HFF-Myc (cell line): Measurements from ENCODE around the gene GARS1.

ENCODE experiments used
- DNase-seq: peaks from one replicate; pipeline ENCODE4 v3.0.0-alpha.2; 2011; ENCODE audit warnings: low read depth; ENCODE audit errors: extremely low read depth
- H3K4me3 ChIP-seq: replicated peaks from 2 replicates; pipeline ENCODE4 v1.5.1; 2011; ENCODE audit warnings: low read depth, mild to moderate bottlenecking, control low read depth, low read length
- TF ChIP-seq, protein P1 (sequence below): IDR thresholded peaks from 2 replicates; pipeline ENCODE4 v1.5.1; 2012; ENCODE audit warnings: mild to moderate bottlenecking, low read depth, low read length, control low read depth; ENCODE audit errors: missing control alignments

GARS1 gene

DNA sequence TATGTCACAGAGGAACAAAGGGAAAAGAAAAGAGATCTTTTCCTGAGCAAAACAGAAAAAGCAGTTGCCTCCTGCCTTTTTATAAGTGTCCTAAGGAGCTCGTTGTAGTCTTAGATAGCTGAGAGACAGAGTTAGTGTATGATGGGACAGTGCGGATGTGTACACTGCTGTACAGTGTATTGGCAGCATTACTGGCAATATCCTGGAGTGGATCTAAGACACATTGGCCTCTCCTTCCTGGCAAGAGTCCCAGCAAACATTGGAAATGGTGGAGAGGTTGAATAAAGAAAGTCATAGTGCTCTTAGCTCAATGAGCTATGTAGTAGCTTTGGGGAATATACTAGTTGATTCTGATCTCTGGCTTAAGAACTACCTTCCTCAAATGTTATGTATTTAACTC, 22.7 kb downstream of the GARS1 start:
- H3K4me3 ChIP-seq = no peak overlapping the region
- DNase-seq = no peak
- TF ChIP-seq, protein P1, sequence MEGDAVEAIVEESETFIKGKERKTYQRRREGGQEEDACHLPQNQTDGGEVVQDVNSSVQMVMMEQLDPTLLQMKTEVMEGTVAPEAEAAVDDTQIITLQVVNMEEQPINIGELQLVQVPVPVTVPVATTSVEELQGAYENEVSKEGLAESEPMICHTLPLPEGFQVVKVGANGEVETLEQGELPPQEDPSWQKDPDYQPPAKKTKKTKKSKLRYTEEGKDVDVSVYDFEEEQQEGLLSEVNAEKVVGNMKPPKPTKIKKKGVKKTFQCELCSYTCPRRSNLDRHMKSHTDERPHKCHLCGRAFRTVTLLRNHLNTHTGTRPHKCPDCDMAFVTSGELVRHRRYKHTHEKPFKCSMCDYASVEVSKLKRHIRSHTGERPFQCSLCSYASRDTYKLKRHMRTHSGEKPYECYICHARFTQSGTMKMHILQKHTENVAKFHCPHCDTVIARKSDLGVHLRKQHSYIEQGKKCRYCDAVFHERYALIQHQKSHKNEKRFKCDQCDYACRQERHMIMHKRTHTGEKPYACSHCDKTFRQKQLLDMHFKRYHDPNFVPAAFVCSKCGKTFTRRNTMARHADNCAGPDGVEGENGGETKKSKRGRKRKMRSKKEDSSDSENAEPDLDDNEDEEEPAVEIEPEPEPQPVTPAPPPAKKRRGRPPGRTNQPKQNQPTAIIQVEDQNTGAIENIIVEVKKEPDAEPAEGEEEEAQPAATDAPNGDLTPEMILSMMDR = no peak

DNA sequence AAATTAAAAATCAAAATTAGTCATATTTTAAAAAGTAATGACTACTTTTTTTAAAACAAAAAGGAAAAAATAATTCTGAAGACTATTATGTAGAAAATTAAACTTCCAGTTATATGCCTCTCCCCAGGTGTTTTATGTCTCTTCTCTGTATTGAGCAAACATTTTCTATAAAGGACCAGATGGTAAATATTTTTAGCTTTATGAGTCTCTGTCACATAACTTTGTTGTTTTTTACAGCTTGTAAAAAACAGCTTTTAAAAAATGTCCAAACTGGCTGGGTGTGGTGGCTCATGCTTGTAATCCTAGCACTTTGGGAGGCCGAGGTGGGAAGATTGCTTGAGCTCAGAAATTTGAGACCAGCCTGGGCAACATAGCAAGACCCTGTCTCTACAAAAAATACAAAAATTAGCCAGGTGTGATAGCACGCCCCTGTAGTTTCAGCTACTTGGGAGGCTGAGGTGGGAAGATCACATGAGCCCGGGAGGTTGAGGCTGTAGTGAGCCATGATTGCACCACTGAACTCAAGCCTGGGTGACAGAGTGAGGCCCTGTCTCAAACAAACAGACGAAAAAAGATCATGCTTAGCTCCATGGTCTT, 23.5 kb downstream of the GARS1 start:
- H3K4me3 ChIP-seq = no peak overlapping the region
- TF ChIP-seq, protein P1 = no peak
- DNase-seq = no peak

DNA sequence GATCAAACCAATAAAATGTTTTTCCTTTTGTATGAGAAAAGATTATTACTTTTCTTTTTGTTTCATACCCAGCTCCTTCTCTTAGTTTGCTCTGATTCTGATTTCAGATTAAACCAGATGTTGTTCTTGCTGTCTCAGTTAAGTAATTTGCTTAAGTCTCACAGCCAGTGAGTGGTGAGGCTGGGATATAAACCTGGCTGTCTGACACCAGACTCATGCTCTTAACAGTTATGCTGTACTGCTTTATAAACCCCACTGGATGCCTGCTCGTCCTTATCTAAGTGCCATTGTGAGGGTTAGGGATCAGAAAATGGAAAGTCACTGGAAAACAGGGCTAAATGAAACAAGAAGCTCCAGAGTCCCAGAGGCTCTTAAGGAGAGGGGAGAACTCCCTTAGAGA, 24.3 kb downstream of the GARS1 start:
- H3K4me3 ChIP-seq = no peak overlapping the region
- TF ChIP-seq, protein P1 = no peak
- no peak for DNase-seq

DNA sequence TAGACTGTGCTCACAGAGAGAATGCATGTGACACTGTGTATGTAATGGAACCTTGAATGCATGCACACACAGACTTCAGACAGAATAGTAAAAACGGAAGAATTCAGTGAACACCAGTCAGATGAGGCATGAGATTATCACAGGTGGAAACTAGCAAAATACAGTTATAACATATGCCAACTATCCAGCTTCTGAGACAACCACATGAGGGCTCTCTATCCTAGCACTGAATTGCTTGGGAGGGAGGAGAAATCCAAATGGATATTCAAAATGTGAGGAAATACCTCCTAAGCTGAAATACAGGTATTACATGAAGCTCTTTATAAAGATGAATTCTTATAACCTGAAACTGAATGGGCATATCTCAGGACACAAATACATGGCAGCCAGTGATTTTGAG, 30.6 kb downstream of the GARS1 start:
- TF ChIP-seq, protein P1 = no peak
- no peak for DNase-seq
- H3K4me3 ChIP-seq = no peak overlapping the region

DNA sequence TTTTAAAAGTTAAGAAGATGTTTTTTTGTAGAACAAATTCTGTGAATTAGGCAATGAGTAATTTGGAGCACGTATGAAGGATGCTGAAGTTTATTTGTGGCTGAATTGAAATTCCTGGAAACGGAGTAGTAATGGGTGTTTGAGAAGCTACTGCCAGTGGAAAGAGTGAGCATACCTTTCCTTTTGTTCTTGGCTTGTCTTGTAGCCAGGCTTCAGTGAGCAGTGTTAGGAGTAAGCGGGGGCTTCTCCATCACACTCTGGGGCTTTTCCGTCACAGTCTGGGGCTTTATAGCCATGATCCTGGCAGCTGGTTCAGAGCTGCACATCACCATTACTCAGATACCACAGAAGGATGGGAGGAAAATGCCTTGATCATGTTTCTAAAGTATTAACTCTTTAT, 32.3 kb downstream of the GARS1 start:
- H3K4me3 ChIP-seq = no peak overlapping the region
- DNase-seq = no peak
- TF ChIP-seq, protein P1 = no peak

DNA sequence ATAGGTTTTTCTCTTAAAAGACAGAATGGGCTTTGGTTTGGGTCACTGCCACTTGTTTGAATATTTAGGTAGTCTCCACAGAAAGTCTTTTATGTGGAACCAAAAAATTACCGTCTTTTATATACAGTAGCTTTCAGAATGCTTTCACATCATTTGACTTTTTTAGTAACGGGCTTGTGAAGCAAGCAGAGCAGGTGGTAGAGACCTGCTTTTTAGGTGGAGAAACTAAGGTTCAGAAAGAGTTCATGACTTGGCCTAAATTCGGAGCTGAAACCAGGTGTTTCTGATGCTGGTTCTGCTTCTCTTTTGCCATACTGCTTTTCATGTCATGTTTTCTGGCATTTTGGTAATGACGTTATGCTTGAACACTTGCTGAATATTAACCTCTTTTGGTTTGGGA, 36.3 kb downstream of the GARS1 start:
- no peak for DNase-seq
- H3K4me3 ChIP-seq = no peak overlapping the region
- TF ChIP-seq, protein P1 = no peak

DNA sequence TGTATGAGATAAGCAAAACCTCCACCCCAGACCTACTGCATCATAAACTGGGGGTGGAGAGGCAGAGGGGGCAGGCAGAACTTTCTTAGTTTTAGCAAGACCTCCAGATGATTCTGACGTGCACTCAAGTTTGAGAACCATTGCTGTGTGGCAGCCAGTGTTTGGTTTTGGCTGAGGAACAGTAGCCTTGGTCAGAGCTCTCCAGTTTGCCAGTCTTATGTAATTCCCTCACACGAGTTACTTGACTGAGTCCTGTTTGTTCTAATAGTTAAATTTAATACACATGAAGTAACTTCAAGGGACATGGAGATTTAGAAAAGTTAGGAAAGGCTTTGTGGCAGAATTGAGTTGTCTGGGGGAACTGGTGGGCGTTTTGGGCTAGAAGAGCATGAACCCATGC, 38.5 kb downstream of the GARS1 start:
- H3K4me3 ChIP-seq = no peak overlapping the region
- DNase-seq = no peak
- TF ChIP-seq, protein P1 = no peak
